HEK293 (cell line): ENCODE data around the gene MYOF.

Source experiments
- CTCF ChIA-PET: fragments of 350-600 bp; formaldehyde crosslinking; extraction: SDS; loops from one replicate; lab custom pipeline; 2021; ENCODE audit warnings: antibody characterized with exemption; lab: Yijun Ruan, JAX
- POLR2A ChIA-PET: fragments of 300-600 bp; formaldehyde crosslinking; extraction: SDS; loops from one replicate; lab custom pipeline; 2020; ENCODE audit warnings: antibody characterized with exemption, inconsistent platforms; lab: Yijun Ruan, JAX
- H3K27ac ChIP-seq: fragments of 200-500 bp; sonication (Bioruptor generic); 2 replicates; pipeline ENCODE4 v1.5.1; 2014; ENCODE audit warnings: low read depth, low read length, control low read depth, inconsistent platforms; ENCODE audit errors: extremely low read depth
- H3K36me3 ChIP-seq, 2 experiments: fragments of 200-500 bp in 1 of 2; sonication (Bioruptor generic) in 1 of 2; 1 replicate in 1 of 2; 2 replicates in 1 of 2; pipeline ENCODE4 v1.5.1; 2014 to 2017; ENCODE audit warnings: inconsistent platforms in 2 of 2, low read length in 2 of 2; ENCODE audit not compliant: control insufficient read depth in 2 of 2, insufficient read depth in 1 of 2
- H3K4me1 ChIP-seq: fragments of 200-500 bp; sonication (Bioruptor generic); 2 replicates; pipeline ENCODE4 v1.5.1; 2014; ENCODE audit warnings: mild to moderate bottlenecking, low read length, inconsistent platforms; ENCODE audit not compliant: control insufficient read depth, insufficient read depth
- H3K4me3 ChIP-seq: 2 replicates; pipeline ENCODE4 v1.5.1; 2011; ENCODE audit warnings: low read depth, mild to moderate bottlenecking, control low read depth, low read length, moderate library complexity
- H3K9me3 ChIP-seq: fragments of 200-500 bp; sonication (Bioruptor generic); 2 replicates; pipeline ENCODE4 v1.5.1; 2014; ENCODE audit warnings: low read depth, low read length, inconsistent platforms; ENCODE audit not compliant: control insufficient read depth, insufficient read depth
- OSR2 ChIP-seq: fragments of 450-650 bp; formaldehyde crosslinking; IDR thresholded peaks from 2 replicates; pipeline ENCODE4 v1.5.1; 2016; ENCODE audit warnings: missing biosample characterization, missing genetic modification characterization
- PRDM10 ChIP-seq: fragments of 450-650 bp; formaldehyde crosslinking; IDR thresholded peaks from 2 replicates; pipeline ENCODE4 v1.5.1; 2016; ENCODE audit warnings: missing biosample characterization, missing genetic modification characterization
- ZBTB1 ChIP-seq: fragments of 450-650 bp; formaldehyde crosslinking; IDR thresholded peaks from 2 replicates; pipeline ENCODE4 v1.5.1; 2016; ENCODE audit warnings: missing biosample characterization, missing genetic modification characterization
- ZNF202 ChIP-seq: fragments of 450-650 bp; formaldehyde crosslinking; IDR thresholded peaks from 2 replicates; pipeline ENCODE4 v1.5.1; 2016; ENCODE audit warnings: missing biosample characterization, missing genetic modification characterization, borderline replicate concordance
- ZNF266 ChIP-seq: fragments of 450-650 bp; formaldehyde crosslinking; IDR thresholded peaks from 2 replicates; pipeline ENCODE4 v1.5.1; 2016; ENCODE audit warnings: missing biosample characterization, missing genetic modification characterization, low read depth
- ZNF37A ChIP-seq: fragments of 450-650 bp; IDR thresholded peaks from 2 replicates; pipeline ENCODE4 v1.5.1; 2018; ENCODE audit warnings: missing biosample characterization, missing genetic modification characterization
- ZNF521 ChIP-seq: fragments of 450-650 bp; formaldehyde crosslinking; IDR thresholded peaks from 2 replicates; pipeline ENCODE4 v1.5.1; 2017; ENCODE audit warnings: missing biosample characterization, mild to moderate bottlenecking, missing genetic modification characterization
- ZNF549 ChIP-seq: fragments of 450-650 bp; IDR thresholded peaks from 2 replicates; pipeline ENCODE4 v1.5.1; 2018; ENCODE audit warnings: missing biosample characterization, missing genetic modification characterization, mild to moderate bottlenecking, inconsistent platforms, moderate library complexity
- ZNF561 ChIP-seq: fragments of 450-650 bp; IDR thresholded peaks from 2 replicates; pipeline ENCODE4 v1.5.1; 2018; ENCODE audit warnings: missing biosample characterization, missing genetic modification characterization, borderline replicate concordance
- ZNF600 ChIP-seq: fragments of 450-650 bp; formaldehyde crosslinking; IDR thresholded peaks from 2 replicates; pipeline ENCODE4 v1.5.1; 2016; ENCODE audit warnings: missing biosample characterization, missing genetic modification characterization
- ZNF670 ChIP-seq: fragments of 450-650 bp; formaldehyde crosslinking; IDR thresholded peaks from 2 replicates; pipeline ENCODE4 v1.5.1; 2016; ENCODE audit warnings: missing biosample characterization, missing genetic modification characterization, low read depth
- ZNF677 ChIP-seq: fragments of 450-650 bp; IDR thresholded peaks from 2 replicates; pipeline ENCODE4 v1.5.0; 2018; ENCODE audit warnings: missing biosample characterization, mild to moderate bottlenecking, missing genetic modification characterization, moderate library complexity
- ZSCAN16 ChIP-seq: fragments of 450-650 bp; formaldehyde crosslinking; IDR thresholded peaks from 2 replicates; pipeline ENCODE4 v1.5.1; 2016; ENCODE audit warnings: missing biosample characterization, missing genetic modification characterization
- TF ChIP-seq, protein P1 (sequence below): fragments of 450-650 bp; IDR thresholded peaks from 2 replicates; pipeline ENCODE4 v1.5.1; 2018; ENCODE audit warnings: missing biosample characterization, mild to moderate bottlenecking, missing genetic modification characterization

The MYOF gene

GRCh38 chr10:93379731-93380575 is 102.2 kb downstream of the MYOF start:
- TF ChIP-seq ZNF521 (tag by site-specific recombination) (no peak), ZNF600 (peak; percentile 74)
- H3K36me3 ChIP-seq = no peaks in the 10 kb centered on the region
- ChIA-PET CTCF (interaction anchor here (0.6 to 11.1 kb wide), 8 partner anchors 9 to 360 kb away, joined by 3 to 435 read pairs (median 4); partner anchors contain the start of gene MYOF), POLR2A (interaction anchor here (0.5 to 0.8 kb wide), 2 partner anchors 79 to 824 kb away, joined by 5 to 7 read pairs; no protein-coding TSS in a partner anchor)
- no peak overlapping the region for H3K4me3 ChIP-seq
- H3K27ac ChIP-seq = no peak overlapping the region
- H3K4me1 ChIP-seq = 0 out of 2 replicates have a peak, but pooled peaks cover 4% of the 10 kb centered on the region
- H3K9me3 ChIP-seq = no peaks in the 10 kb centered on the region

GRCh38 chr10:93378997-93379730 is 103.0 kb downstream of the MYOF start:
- H3K4me3 ChIP-seq = no peak overlapping the region
- TF ChIP-seq PRDM10 (tag by site-specific recombination) = peak; percentile 26; the same call in 1 of the 2 replicates
- no peak for TF ChIP-seq ZNF677
- ChIA-PET POLR2A (no interaction called here), CTCF (interaction anchor here (0.6 to 11.1 kb wide), 7 partner anchors 10 to 360 kb away, joined by 3 to 435 read pairs (median 4); partner anchors contain the start of gene MYOF)
- 0 out of 2 replicates have a peak, but pooled peaks cover 4% of the 10 kb centered on the region for H3K4me1 ChIP-seq
- no peaks in the 10 kb centered on the region for H3K9me3 ChIP-seq
- H3K36me3 ChIP-seq = no peaks in the 10 kb centered on the region
- H3K27ac ChIP-seq = no peak overlapping the region

DNA sequence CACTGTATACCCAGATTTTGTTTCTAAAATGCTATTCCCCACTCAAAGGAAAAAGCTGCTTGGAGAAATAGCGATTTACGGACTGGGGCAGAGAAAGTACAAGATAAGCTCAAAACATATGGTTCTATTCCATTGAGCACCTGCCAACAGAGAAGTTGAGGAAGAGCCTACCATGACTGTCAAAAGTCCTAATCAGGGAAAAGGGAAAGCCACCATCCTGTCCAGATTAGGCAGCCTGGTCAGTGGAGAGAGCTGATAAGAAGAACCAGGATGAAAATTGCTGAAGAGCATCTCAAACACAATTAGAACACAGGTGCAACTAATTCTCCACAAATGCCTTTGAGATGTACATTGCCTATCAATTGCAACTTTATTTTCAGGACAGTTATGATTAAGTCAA is 104.1 kb downstream of the MYOF start:
- H3K9me3 ChIP-seq = no peaks in the 10 kb centered on the region
- no peak overlapping the region for H3K4me3 ChIP-seq
- H3K4me1 ChIP-seq = 0 out of 2 replicates have a peak, but pooled peaks cover 4% of the 10 kb centered on the region
- H3K27ac ChIP-seq = no peak overlapping the region
- ChIA-PET CTCF (interaction anchor here (0.6 to 11.1 kb wide), 9 partner anchors 11 to 1121 kb away, joined by 4 to 435 read pairs (median 16); partner anchors contain the start of gene MYOF), POLR2A (interaction anchor here (2.6 kb wide), 1 partner anchor 105 kb away, joined by 19 read pairs; the partner anchor contains the start of gene MYOF)
- H3K36me3 ChIP-seq = no peaks in the 10 kb centered on the region
- TF ChIP-seq ZNF37A (tag by site-specific recombination) (no peak), ZNF677 (no peak), OSR2 (tag by site-specific recombination) (no peak), ZSCAN16 (tag by site-specific recombination) (no peak), ZNF670 (tag by site-specific recombination) (no peak), ZBTB1 (tag by site-specific recombination) (no peak), ZNF266 (tag by site-specific recombination) (no peak), ZNF549 (tag by site-specific recombination) (no peak), ZNF202 (tag by site-specific recombination) (no peak), ZNF561 (no peak), ZNF521 (tag by site-specific recombination) (no peak)
- TF ChIP-seq, protein P1, sequence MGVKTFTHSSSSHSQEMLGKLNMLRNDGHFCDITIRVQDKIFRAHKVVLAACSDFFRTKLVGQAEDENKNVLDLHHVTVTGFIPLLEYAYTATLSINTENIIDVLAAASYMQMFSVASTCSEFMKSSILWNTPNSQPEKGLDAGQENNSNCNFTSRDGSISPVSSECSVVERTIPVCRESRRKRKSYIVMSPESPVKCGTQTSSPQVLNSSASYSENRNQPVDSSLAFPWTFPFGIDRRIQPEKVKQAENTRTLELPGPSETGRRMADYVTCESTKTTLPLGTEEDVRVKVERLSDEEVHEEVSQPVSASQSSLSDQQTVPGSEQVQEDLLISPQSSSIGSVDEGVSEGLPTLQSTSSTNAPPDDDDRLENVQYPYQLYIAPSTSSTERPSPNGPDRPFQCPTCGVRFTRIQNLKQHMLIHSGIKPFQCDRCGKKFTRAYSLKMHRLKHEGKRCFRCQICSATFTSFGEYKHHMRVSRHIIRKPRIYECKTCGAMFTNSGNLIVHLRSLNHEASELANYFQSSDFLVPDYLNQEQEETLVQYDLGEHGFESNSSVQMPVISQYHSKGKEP (tag by site-specific recombination) = no peak
